HG03439 (cell line): ENCODE results near the gene LHFPL4.
A peak's percentile ranks its signal among the peaks of the same experiment; 100 is the strongest.
"Not testable (repeated sequence)": the region's sequence is repeated elsewhere in the genome, so short reads cannot be mapped to it uniquely, and the experiment has no call there.

Experiments
- ATAC-seq: cut with Tn5 transposase; IDR thresholded peaks from one replicate; pipeline ENCODE4 v1.9.1; 2021; ENCODE audit warnings: mild to moderate bottlenecking, moderate library complexity; ENCODE audit not compliant: unreplicated experiment

LHFPL4 gene

GRCh38 chr3:9542182-9542581 is 11.4 kb downstream of the LHFPL4 start:
- no peak for ATAC-seq

GRCh38 chr3:9536212-9536611 is 17.4 kb downstream of the LHFPL4 start:
- ATAC-seq: no peak

- no peak for ATAC-seq
Observed at GRCh38 chr3:9534429-9534828, 19.2 kb downstream of the LHFPL4 start.

GRCh38 chr3:9525078-9525477 is 28.5 kb downstream of the LHFPL4 start:
- no peak for ATAC-seq

- ATAC-seq: no peak
Observed at GRCh38 chr3:9514956-9515355, 38.7 kb downstream of the LHFPL4 start.

- no peak for ATAC-seq
Observed at GRCh38 chr3:9514306-9514705, 39.3 kb downstream of the LHFPL4 start.

- no peak for ATAC-seq
Observed at GRCh38 chr3:9512456-9513045, 41.1 kb downstream of the LHFPL4 start.

- ATAC-seq: no peak
Observed at GRCh38 chr3:9508781-9509180, 44.8 kb downstream of the LHFPL4 start.

- no peak for ATAC-seq
Observed at GRCh38 chr3:9507586-9508578, 45.7 kb downstream of the LHFPL4 start.

- ATAC-seq: peak; percentile 57
Observed at GRCh38 chr3:9503283-9503682, 50.3 kb downstream of the LHFPL4 start.

GRCh38 chr3:9501226-9501625 is 52.4 kb downstream of the LHFPL4 start:
- ATAC-seq: no peak

GRCh38 chr3:9500108-9501050 is 53.2 kb downstream of the LHFPL4 start:
- no peak for ATAC-seq

- ATAC-seq: no peak
Observed at GRCh38 chr3:9499455-9500107, 54.0 kb downstream of the LHFPL4 start.

- ATAC-seq: no peak
Observed at GRCh38 chr3:9498781-9499180, 54.8 kb downstream of the LHFPL4 start.

GRCh38 chr3:9497821-9498565 is 55.6 kb downstream of the LHFPL4 start:
- no peak for ATAC-seq

- ATAC-seq: no peak
Observed at GRCh38 chr3:9496893-9497292, 56.7 kb downstream of the LHFPL4 start.

GRCh38 chr3:9494036-9494435 is 59.6 kb downstream of the LHFPL4 start:
- not testable (repeated sequence) for ATAC-seq

- ATAC-seq: no peak
Observed at GRCh38 chr3:9491506-9491905, 62.1 kb downstream of the LHFPL4 start.

GRCh38 chr3:9485248-9485647 is 68.4 kb downstream of the LHFPL4 start:
- no peak for ATAC-seq

- no peak for ATAC-seq
Observed at GRCh38 chr3:9480265-9480664, 73.4 kb downstream of the LHFPL4 start.
